Ovary (tissue), 9 donors: ENCODE measurements around the gene CEACAM8. TPM values are rescaled to one million over a fixed set of nuclear protein-coding genes. Genes with fewer than 3 reads are reported as not detected.

ENCODE experiments used
- DNase-seq, 5 donors: peaks; one replicate each; pipeline ENCODE4 v3.0.0-alpha.2; 2019 to 2020
- H3K27ac ChIP-seq, 2 donors: fragments of 200-600 bp; one replicate each; pipeline versions ENCODE4 v1.5.1 to v1.8.0; 2019 to 2022
- H3K27me3 ChIP-seq: fragments of 200-600 bp; one replicate; pipeline ENCODE4 v1.8.0; 2022
- H3K36me3 ChIP-seq: fragments of 200-600 bp; sonication (generic); one replicate; pipeline ENCODE4 v1.5.1; 2019
- H3K4me1 ChIP-seq: one replicate; pipeline ENCODE4 v1.8.1; 2013; ENCODE audit warnings: mild to moderate bottlenecking, moderate library complexity; ENCODE audit not compliant: insufficient read depth
- H3K4me3 ChIP-seq: fragments of 200-600 bp; sonication (generic); one replicate; pipeline ENCODE4 v1.5.1; 2017
- H3K9me3 ChIP-seq, 2 donors: fragments of 200-600 bp in 1 of 2; sonication (generic) in 1 of 2; one replicate each; pipeline versions ENCODE4 v1.5.1 to v1.8.1; 2013 to 2019; ENCODE audit warnings: mild to moderate bottlenecking in 1 of 2, moderate library complexity in 1 of 2
- EP300 ChIP-seq: sonication (generic); formaldehyde crosslinking; IDR thresholded peaks from one replicate; pipeline ENCODE4 v1.6.1; 2017; ENCODE audit warnings: antibody characterized with exemption
- POLR2A ChIP-seq: fragments of 450-650 bp; IDR thresholded peaks from one replicate; pipeline ENCODE4 v1.6.1; 2017; ENCODE audit warnings: antibody characterized with exemption, mild to moderate bottlenecking, moderate library complexity
- WGBS, 3 donors: extraction: QIAGEN DNeasy Blood & Tissue Kit in 1 of 3; methylation state at CpG; one replicate each; pipeline versions ENCODE4 v1.1.5 to v1.1.7; 2013 to 2017; 5-methylcytosine and 5-hydroxymethylcytosine counted together
- intact Hi-C, 4 donors: fragments of 100-400 bp; cut with DNase I; formaldehyde crosslinking; loops; one replicate each; pipeline versions ENCODE4 v1.11.0 to v1.15.1; 2022 to 2023
- polyA plus RNA-seq, 2 donors: library from polyadenylated mRNA; stranded (reverse); fragments of 200-250 nt in 1 of 2; fragments of 350-450 nt in 1 of 2; fragmentation: Illumina TruSeq in 1 of 2; extraction: RNeasy Lipid Tissue Mini Kit (QIAGEN cat#74804) in 1 of 2; gene quantifications; one replicate each; pipeline ENCODE4 v1.2.3, GENCODE V29; 2013 to 2014
- total RNA-seq, 7 donors: library from RNA; depleted of rRNA in 2 of 7; stranded (reverse); fragments of >200 nt in 2 of 7; fragmentation: NEBNext Ultra II Directional in 3 of 7; extraction: Animal tissue kit (Norgen Biotek cat#: 25700) in 3 of 7; gene quantifications; one replicate each; pipeline versions ENCODE4 v1.1.0 to v1.2.4, GENCODE V29; 2016 to 2023
- TF ChIP-seq, protein P1 (sequence below), 3 donors: fragments of 450-650 bp in 2 of 3; fragments of 200-600 bp in 1 of 3; IDR thresholded peaks; one replicate each; pipeline versions ENCODE4 v1.5.1 to v1.8.0; 2016 to 2022; ENCODE audit warnings: antibody characterized with exemption in 3 of 3, mild to moderate bottlenecking in 1 of 3
- donor health status: DM: no; HTN: no; CAD: no; lungs with moderate emphysema.
- donor health status: DM: no; HTN: no; CAD: no.
- donor health status: Bipolar disorder and iron deficiency.
- donor health status: DM: yes; HTN: yes; CAD: no.
- donor health status: DM: no; HTN: no; CAD: no.
- donor health status: DM: yes; HTN: yes; CAD: no.

CEACAM8 gene
- total and polyA plus RNA-seq, 9 donors = not detected

DNA sequence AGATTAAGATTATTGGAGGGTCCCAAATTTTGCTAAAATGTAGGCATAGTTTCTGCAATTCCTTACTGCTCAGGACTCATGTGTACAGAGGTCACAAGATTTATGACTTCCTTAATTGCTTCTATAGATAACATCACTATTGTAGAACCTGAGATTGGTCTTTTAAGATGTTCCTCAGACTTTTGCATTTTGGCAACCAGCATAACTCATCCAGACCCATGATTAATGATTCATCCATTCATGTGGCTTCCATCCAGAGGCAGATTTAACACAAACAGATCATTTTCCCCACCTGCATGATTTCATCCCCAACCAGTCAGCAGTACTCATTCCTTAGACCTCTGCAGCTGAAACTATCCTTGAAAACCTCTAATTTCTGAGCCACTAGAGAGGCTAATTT, 34.5 kb upstream of the CEACAM8 start:
- Histone ChIP-seq H3K9me3 (no peaks in the 10 kb centered on the region), H3K36me3 (no peaks in the 10 kb centered on the region), H3K27me3 (no peaks in the 10 kb centered on the region), H3K4me1 (no peaks in the 10 kb centered on the region), H3K27ac (no peak overlapping the region), H3K4me3 (no peak overlapping the region)
- DNase-seq = no peak
- TF ChIP-seq, protein P1, sequence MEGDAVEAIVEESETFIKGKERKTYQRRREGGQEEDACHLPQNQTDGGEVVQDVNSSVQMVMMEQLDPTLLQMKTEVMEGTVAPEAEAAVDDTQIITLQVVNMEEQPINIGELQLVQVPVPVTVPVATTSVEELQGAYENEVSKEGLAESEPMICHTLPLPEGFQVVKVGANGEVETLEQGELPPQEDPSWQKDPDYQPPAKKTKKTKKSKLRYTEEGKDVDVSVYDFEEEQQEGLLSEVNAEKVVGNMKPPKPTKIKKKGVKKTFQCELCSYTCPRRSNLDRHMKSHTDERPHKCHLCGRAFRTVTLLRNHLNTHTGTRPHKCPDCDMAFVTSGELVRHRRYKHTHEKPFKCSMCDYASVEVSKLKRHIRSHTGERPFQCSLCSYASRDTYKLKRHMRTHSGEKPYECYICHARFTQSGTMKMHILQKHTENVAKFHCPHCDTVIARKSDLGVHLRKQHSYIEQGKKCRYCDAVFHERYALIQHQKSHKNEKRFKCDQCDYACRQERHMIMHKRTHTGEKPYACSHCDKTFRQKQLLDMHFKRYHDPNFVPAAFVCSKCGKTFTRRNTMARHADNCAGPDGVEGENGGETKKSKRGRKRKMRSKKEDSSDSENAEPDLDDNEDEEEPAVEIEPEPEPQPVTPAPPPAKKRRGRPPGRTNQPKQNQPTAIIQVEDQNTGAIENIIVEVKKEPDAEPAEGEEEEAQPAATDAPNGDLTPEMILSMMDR (IDR thresholded peaks at IDR 0.05) = no peak
- no peak for TF ChIP-seq EP300
- TF ChIP-seq POLR2A = no peak
- intact Hi-C loops = no loop called here

DNA sequence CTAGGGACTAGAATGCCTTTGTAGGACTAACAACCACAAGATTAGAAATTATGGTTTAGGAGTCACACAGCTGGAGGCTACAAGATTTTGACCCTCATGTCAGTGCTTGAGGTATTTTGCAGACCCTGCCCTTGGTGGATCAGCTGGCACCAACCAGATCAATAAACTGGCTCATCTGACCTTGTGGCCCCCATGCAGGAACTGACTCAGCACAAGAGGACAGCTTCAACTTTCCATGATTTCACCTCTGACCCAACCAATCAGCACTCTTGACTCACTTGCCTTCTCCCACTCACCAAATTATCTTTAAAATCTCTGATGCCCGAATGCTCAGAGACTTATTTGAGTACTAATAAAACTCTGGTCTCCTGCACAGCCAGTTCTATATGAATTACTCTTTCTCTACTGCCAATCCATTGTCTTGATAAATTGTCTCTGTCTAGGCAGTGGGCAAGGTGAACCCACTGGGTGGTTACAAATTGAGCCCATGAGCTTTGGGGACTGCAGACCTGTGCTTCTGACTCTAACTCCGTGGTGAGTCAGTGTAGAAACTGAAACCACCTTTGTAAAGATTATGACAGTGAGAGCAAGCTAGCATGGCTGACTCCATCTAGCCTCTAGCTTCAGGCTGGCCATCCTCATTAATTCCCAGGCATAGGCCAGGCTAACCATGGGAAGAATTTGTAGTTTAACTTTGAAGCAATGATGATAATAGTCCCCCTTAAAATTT, 33.9 kb upstream of the CEACAM8 start:
- intact Hi-C loops = no loop called here
- no peak for DNase-seq
- TF ChIP-seq EP300 = no peak
- TF ChIP-seq POLR2A = no peak
- TF ChIP-seq, protein P1 (IDR thresholded peaks at IDR 0.05) = no peak
- no peaks in the 10 kb centered on the region for H3K9me3 ChIP-seq
- 35 to 56% (median 41%) methylated on average over 2 of the region's 2 CpGs for WGBS, 3 donors
- H3K27ac ChIP-seq = no peak overlapping the region
- H3K36me3 ChIP-seq = no peaks in the 10 kb centered on the region
- H3K4me1 ChIP-seq = no peaks in the 10 kb centered on the region
- H3K27me3 ChIP-seq = no peaks in the 10 kb centered on the region
- no peak overlapping the region for H3K4me3 ChIP-seq

DNA sequence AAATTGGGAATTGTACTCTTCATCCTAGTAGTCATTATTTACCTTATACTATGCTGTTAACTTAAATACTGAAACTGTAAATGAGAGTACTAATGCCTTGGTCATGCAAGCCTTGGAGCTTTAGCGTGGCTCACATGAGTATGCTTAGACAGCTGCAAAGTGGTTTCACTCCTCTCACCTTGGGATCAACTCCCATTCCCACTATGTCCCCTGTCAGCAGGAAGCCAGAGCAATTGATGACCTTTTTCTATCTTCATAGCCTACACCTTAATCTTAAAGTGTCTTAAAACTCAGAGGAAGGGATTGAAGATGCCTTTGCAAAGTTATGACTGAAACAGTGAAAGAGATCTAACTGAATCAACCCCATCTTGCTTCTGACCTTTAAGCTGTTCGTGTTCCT, 33.2 kb upstream of the CEACAM8 start:
- no peak overlapping the region for H3K27ac ChIP-seq
- intact Hi-C loops = no loop called here
- H3K36me3 ChIP-seq = no peaks in the 10 kb centered on the region
- H3K27me3 ChIP-seq = no peaks in the 10 kb centered on the region
- DNase-seq = no peak
- WGBS, 3 donors = 27 to 52% (median 39%) methylated on average over 2 of the region's 2 CpGs
- TF ChIP-seq, protein P1 (IDR thresholded peaks at IDR 0.05) = no peak
- TF ChIP-seq POLR2A (no peak), EP300 (no peak)
- no peak overlapping the region for H3K4me3 ChIP-seq
- no peaks in the 10 kb centered on the region for H3K4me1 ChIP-seq
- no peaks in the 10 kb centered on the region for H3K9me3 ChIP-seq

DNA sequence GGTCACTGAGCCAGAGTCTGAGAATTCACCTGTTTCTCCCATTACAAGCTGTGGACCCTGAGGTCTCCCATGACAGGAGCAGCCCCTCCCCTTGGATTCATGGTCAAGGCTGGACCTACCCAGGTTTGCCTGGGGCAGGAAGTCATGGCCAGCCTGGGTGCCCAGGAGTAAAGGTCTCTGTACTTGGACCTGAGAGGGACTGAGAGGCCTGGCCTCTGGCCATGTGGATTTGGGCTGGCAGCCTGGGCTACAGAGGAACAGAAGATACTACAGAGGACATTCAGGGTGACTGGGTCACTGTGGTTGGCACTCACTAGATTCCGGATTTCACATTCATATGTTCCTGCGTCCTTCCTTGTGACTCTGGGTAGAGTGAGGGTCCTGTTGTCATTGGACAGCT, 31.5 kb upstream of the CEACAM8 start:
- intact Hi-C loops = no loop called here
- Histone ChIP-seq H3K4me3 (no peak overlapping the region), H3K9me3 (no peaks in the 10 kb centered on the region), H3K27me3 (no peaks in the 10 kb centered on the region), H3K27ac (no peak overlapping the region), H3K4me1 (no peaks in the 10 kb centered on the region), H3K36me3 (no peaks in the 10 kb centered on the region)
- 94 to 100% (median 94%) methylated on average over 2 of the region's 2 CpGs for WGBS, 3 donors
- no peak for DNase-seq
- TF ChIP-seq, protein P1 (IDR thresholded peaks at IDR 0.05) = no peak
- TF ChIP-seq EP300 = no peak
- no peak for TF ChIP-seq POLR2A
